GM12874 (cell line): Measurements from ENCODE around the gene CCDC91.

Experiments used
- TF ChIP-seq, protein P1 (sequence below): IDR thresholded peaks from 2 replicates; pipeline ENCODE4 v1.5.1; 2011; ENCODE audit warnings: low read depth, mild to moderate bottlenecking, control low read depth, low read length, moderate library complexity; ENCODE audit not compliant: insufficient read depth

Gene CCDC91

GRCh38 chr12:28527631-28528249 is 337.5 kb downstream of the CCDC91 start:
- TF ChIP-seq, protein P1, sequence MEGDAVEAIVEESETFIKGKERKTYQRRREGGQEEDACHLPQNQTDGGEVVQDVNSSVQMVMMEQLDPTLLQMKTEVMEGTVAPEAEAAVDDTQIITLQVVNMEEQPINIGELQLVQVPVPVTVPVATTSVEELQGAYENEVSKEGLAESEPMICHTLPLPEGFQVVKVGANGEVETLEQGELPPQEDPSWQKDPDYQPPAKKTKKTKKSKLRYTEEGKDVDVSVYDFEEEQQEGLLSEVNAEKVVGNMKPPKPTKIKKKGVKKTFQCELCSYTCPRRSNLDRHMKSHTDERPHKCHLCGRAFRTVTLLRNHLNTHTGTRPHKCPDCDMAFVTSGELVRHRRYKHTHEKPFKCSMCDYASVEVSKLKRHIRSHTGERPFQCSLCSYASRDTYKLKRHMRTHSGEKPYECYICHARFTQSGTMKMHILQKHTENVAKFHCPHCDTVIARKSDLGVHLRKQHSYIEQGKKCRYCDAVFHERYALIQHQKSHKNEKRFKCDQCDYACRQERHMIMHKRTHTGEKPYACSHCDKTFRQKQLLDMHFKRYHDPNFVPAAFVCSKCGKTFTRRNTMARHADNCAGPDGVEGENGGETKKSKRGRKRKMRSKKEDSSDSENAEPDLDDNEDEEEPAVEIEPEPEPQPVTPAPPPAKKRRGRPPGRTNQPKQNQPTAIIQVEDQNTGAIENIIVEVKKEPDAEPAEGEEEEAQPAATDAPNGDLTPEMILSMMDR: no peak

- TF ChIP-seq, protein P1: no peak
These were observed 345.0 kb downstream of the CCDC91 start for GRCh38 chr12:28535216-28535615.

GRCh38 chr12:28536088-28536487 is 345.8 kb downstream of the CCDC91 start:
- TF ChIP-seq, protein P1: no peak

DNA sequence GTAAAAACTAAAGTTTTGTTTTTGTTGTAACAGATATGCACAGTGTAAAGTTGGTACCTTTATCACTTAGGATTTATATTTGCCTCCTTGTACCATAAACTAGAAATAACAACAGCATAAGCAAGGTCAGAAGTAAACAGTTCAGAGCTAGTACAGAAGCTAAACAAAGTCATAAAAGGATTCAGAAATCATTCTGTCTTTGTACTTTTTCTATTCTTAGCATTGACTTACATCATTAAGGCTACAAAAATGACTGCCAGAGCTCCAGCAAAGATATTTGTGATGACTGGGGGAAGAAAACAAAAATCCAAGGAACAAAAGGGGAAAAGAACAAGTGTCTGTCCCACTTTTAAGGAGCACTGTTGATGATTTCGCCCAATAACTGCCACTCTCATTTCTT is 347.2 kb downstream of the CCDC91 start:
- TF ChIP-seq, protein P1: no peak

DNA sequence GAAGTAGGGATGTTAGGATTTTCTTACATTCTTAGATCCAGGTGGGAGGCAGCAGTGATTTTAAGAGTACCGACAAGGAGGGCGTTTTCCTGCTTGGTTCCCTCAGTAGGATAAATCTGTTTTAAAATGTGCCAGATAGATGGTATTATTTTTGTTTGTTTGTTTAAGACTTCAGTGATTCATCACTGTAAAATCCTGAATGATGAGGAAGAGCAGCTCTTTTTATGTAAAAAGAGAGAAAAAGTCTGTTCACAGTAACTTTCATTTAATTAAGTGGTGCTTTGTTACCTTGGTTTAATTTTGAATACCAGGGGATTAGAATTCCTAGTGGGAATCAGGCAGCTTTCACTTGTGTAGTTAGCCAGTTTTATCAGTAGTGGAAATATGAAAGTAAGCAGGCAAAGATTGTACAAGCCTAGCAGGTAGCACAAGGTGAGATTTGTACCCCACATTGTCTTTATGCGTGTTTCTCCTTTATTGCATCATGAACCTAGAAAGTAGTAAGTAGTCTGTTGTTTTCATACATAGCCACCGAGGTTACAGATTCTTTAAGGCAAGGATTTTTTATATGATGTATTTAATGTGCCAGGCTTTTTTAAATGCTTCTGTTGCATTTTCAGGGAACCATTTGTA is 349.6 kb downstream of the CCDC91 start:
- TF ChIP-seq, protein P1: no peak

DNA sequence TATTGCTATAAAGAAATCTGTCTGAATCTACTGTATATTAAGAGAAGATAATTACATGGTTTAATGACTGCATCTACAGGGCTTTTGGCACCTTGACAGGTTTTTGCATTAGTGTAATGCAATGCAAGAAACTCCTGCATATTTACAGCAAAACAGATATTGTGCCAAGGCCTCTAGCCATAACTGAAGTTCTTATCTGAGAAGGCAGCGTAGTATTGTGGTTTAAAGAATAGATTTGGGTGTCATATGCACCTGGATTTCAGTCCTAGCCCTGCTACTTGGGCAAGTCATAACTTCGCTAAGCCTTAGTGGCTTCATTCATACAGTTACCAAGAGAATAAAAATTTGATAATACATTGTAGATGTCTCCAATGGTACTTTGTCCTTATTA is 350.1 kb downstream of the CCDC91 start:
- TF ChIP-seq, protein P1: no peak

DNA sequence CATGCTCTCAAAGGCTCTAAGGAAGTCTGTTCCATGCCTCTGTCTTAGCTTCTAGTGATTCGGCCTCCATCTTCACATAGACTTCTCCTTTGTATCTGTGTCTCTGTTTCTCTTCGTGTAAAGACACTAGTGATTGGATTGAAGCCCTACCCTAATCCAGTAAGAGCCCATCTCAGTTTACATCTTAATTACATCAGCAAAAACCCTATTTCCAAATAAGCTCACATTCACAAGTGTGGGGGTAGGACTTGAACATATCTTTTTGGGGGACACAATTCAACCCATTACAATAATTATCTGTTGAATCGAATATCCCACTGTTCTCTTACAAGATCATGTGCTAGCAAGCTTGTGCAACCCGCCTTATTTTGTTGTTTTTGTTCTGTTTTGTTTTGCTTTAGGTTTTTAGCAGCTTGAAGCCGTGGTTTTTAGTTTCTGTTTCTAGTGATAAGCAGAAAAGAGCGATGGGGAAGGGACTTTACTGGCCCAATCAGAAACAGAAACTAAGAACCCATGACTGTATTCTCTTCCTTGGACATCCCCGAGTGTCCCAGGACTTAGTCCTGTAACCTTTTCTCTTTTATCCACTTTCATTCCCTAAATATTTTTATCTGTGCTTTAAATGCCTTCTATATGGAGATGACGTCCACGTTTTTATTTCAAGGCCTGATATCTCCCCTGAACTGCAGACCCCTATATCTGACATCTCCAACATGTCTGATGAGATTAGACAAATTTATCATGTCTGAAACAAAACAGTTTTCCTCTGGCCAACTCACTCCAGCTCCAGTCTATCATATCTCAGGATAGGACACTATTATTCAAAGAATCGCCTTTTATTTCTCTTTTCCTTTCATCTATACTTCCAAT is 353.0 kb downstream of the CCDC91 start:
- TF ChIP-seq, protein P1: no peak
